ENCODE results near the gene HOXD9. TPM values are rescaled to one million over a fixed set of nuclear protein-coding genes. Genes with fewer than 3 reads are reported as not detected.

Gene HOXD9
- total and polyA plus RNA-seq, 2 of the 8 experiments (the other 6 are each of a cell fraction or from before 2014, with no cell fraction given) = not detected

DNA sequence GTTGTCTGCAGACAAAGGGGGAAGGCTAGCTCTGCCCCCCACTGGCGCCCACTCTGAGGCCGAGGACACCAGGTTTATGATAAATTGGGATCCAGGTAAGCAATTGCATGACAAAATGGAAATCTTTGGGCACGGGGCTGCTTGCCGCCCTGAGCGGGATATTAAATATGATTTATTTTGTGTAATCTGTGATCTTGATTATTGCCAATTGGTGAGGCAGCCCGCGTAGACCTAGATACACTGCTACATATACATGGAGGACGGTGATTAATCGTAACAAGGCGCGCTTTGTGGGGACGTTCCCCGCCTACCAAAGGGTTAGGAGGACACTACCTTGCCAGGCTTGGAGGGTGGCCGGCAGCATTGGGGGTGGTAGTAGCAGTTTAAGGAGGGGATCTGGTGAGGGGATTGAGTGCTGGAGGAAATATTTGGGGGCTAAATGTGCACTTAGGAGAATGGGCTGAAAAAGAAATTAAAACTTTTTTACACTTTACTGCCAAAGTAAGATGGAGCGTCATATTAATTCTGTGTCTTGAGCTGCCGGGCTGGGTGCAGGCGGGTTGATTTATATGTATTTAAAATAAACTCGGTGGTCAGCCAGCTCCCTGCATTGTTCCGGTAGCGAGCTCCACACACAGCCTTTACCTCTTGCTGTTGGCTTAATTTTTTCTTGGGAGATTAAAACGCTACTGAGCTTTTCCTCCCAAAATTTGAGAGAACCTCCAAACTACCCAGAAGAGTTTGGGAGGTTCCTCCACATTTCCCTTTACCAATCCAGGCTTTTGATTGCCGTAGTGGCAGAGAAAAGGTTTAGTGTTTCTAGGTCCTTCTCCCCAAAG is 38.7 kb downstream of the HOXD9 start:
- peaks cover 0 to 10% (median 0%) of the 10 kb centered on the region in 4 experiments; a peak in 1 of 8 replicates for H3K36me3 ChIP-seq (ENCODE audit: control insufficient read depth in 2 of 4, insufficient read depth in 4 of 4, low read length in 3 of 4)
- peaks cover 39 to 44% of the 10 kb centered on the region in 2 experiments for H4K20me1 ChIP-seq (replicated peaks in 1 of 2; ENCODE audit: control insufficient read depth in 1 of 2, insufficient read depth in 2 of 2, low read length in 2 of 2)
- H2BK120ac ChIP-seq (replicated peaks; ENCODE audit: low read depth, low read length) = no peak overlapping the region
- peak overlapping the region in 1 of 2 experiments; percentile 39; a peak in 1 of 4 replicates for H3K4me2 ChIP-seq (ENCODE audit: insufficient read depth in 1 of 2, low read depth in 2 of 2, low read length in 2 of 2)
- no peaks in the 10 kb centered on the region for H3K79me1 ChIP-seq (ENCODE audit: low read depth, low read length)
- H3K27me3 ChIP-seq (replicated peaks in 1 of 4; ENCODE audit: control insufficient read depth in 3 of 4, extremely low read depth in 1 of 4, insufficient read depth in 3 of 4, low read length in 3 of 4) = peaks cover 99 to 100% (median 100%) of the 10 kb centered on the region in 4 experiments
- H2BK15ac ChIP-seq (ENCODE audit: low read length) = no peak overlapping the region; the same call in 1 of the 2 replicates
- WGBS, 2 experiments (ENCODE audit: extremely low coverage in 1 of 2, insufficient coverage in 1 of 2, insufficient read length in 1 of 2, insufficient replicate concordance in 2 of 2, low coverage in 1 of 2, low lambda C conversion rate in 2 of 2, missing lambda C conversion rate in 1 of 2) = 19% methylated on average over 22 of the region's 22 CpGs; no CpG with 5 or more reads in 1 of the 2 experiments
- H3K9me3 ChIP-seq (ENCODE audit: insufficient read depth in 2 of 2, low read depth in 1 of 2, low read length in 1 of 2) = no peaks in the 10 kb centered on the region
- DNase-seq (ENCODE audit: low read depth in 1 of 2, low spot score in 2 of 2) = no peak
- H3K18ac ChIP-seq (ENCODE audit: extremely low read depth, low read length) = no peak overlapping the region
- H3K23me2 ChIP-seq (ENCODE audit: low read depth, low read length) = 0 out of 2 replicates have a peak, but pooled peaks cover 2% of the 10 kb centered on the region
- no peak overlapping the region for H2AFZ ChIP-seq (ENCODE audit: low read length)
- H3K56ac ChIP-seq (replicated peaks; ENCODE audit: insufficient read length, low read depth, low read length) = no peak overlapping the region
- H3K14ac ChIP-seq (ENCODE audit: insufficient read length) = no peak overlapping the region
- ChIA-PET POLR2A (ENCODE audit: partially characterized antibody) (interaction anchor here (1.6 kb wide), 1 partner anchor 10 kb away, joined by 7 read pairs; no protein-coding TSS in a partner anchor), CTCF (ENCODE audit: partially characterized antibody) (interaction anchor here (0.9 to 3.6 kb wide), 23 partner anchors 8 to 988 kb away, joined by 3 to 26 read pairs (median 4); partner anchors contain the start of gene HOXD4)
- no peak overlapping the region for H3K4ac ChIP-seq (replicated peaks; ENCODE audit: insufficient read length, low read depth, low read length)
- H2BK5ac ChIP-seq (ENCODE audit: low read depth, low read length) = no peak overlapping the region
- no peak overlapping the region for H4K5ac ChIP-seq (ENCODE audit: insufficient read length, low read depth, low read length)
- H4K91ac ChIP-seq (replicated peaks; ENCODE audit: insufficient read length, low read length) = no peak overlapping the region
- no peak overlapping the region for H2BK20ac ChIP-seq (ENCODE audit: low read length)
- no peak for FAIRE-seq
- H3K9ac ChIP-seq (replicated peaks in 1 of 4; ENCODE audit: extremely low read depth in 1 of 4, low read depth in 3 of 4, low read length in 3 of 4) = no peak overlapping the region
- H3K4me3 ChIP-seq (ENCODE audit: extremely low read depth in 1 of 4, insufficient read depth in 2 of 4, low read depth in 3 of 4, low read length in 4 of 4) = no peak overlapping the region
- no peak overlapping the region for H4K8ac ChIP-seq (ENCODE audit: extremely low read depth, insufficient read depth, low read length)
- no peak overlapping the region for H2AK5ac ChIP-seq (ENCODE audit: low read depth, low read length)
- H3K79me2 ChIP-seq (ENCODE audit: control insufficient read depth in 1 of 2, insufficient read depth in 2 of 2, low read length in 2 of 2) = no peaks in the 10 kb centered on the region
- H3K27ac ChIP-seq (ENCODE audit: low read depth, low read length) = no peak overlapping the region
- no peak for TF ChIP-seq TAF1 (IDR thresholded peaks at IDR 0.05; ENCODE audit: low read depth, low read length)
- peak; percentile 89 for TF ChIP-seq RNF2 (IDR thresholded peaks at IDR 0.05; ENCODE audit: borderline replicate concordance, low read depth, low read length, missing control alignments, poor library complexity, severe bottlenecking)
- TF ChIP-seq, protein P1, sequence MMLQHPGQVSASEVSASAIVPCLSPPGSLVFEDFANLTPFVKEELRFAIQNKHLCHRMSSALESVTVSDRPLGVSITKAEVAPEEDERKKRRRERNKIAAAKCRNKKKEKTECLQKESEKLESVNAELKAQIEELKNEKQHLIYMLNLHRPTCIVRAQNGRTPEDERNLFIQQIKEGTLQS (IDR thresholded peaks at IDR 0.05; ENCODE audit: insufficient read depth, low read depth, low read length) = no peak
- H3K4me1 ChIP-seq (replicated peaks in 1 of 4; ENCODE audit: control insufficient read depth in 3 of 4, insufficient read depth in 4 of 4, low read length in 3 of 4) = peaks cover 0 to 12% (median 6%) of the 10 kb centered on the region in 4 experiments; a peak in 5 of 7 replicates
- no peak overlapping the region; the same call in 1 of the 2 replicates for H2BK12ac ChIP-seq (ENCODE audit: low read depth, low read length)
- H3K23ac ChIP-seq (ENCODE audit: insufficient read length) = no peak overlapping the region
